Measurements from ENCODE around the gene ORC2.

ORC2 gene

DNA sequence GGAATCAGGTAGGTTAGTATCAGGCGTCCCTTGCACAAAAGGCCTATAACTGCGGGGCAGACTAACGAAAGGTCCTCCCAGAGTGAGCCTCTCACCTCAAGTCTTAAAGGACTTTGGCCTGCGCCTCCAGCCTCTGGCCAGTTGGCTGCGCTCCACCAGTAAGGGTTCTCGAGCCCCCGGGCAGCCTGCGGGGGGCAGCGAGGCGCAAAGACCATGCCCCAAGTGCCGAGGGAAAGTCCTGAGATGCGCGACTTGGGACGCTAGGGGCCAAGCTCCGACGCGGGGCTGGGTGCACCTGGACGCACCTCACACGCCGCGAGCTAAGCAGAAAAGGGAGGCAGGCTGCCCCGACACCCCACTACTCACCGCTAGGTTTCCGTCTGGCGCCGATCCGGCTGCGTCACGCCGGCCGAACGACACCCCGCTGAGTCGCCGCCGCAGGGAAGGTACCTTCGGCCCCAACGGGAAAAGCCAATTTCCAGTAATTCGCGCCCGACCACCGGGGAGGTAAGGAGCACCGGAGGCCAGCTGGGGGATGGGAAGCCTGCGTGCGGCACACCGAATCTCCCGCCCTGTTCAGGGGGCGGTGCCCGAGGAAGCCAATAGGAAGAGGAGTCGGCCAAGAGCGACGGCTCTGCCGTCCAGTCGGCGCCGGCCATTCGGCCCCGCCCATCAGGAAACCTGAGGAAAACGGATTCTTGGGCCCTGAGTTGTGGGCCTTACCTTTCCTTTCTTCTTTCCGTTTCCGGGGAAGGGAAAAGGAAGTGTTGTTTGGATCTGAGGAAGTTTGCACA, at the start of gene ORC2:
TSS of gene ORC2 (minus strand) at position 537 of the 794 bp plus-strand sequence. CDS start 5,537 bp downstream, outside the sequence.
- TF ChIP-seq GATA2 (IDR thresholded peaks at IDR 0.05; ENCODE audit: low read depth, low read length): no peak
- TF ChIP-seq GATA3 (IDR thresholded peaks at IDR 0.05; ENCODE audit: low read depth, low read length): no peak

- TF ChIP-seq GATA2 (IDR thresholded peaks at IDR 0.05; ENCODE audit: low read depth, low read length) (no peak), GATA3 (IDR thresholded peaks at IDR 0.05; ENCODE audit: low read depth, low read length) (no peak)
Measured at GRCh38 chr2:201008296-201008829, 44.9 kb upstream of the ORC2 start.

DNA sequence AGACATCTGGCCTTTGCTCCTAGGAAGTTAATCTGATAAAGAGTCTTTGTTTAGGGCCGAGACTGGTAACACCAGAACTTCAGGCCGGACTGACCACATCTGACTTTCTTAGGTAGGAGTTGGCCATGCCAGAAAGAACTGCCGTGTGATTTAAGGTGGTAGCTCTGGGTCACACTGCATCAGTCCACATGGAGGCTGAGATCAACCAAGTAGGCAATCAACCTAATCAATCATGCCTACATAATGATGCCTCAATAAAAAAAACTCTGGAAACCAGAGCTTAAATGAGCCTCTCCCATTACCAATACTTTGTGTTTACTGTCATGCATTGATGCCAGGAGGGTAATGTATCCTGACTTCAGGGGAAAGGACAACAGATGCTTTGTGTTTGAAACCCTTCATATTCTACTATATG, 44.1 kb upstream of the ORC2 start:
- TF ChIP-seq GATA3 (IDR thresholded peaks at IDR 0.05; ENCODE audit: low read depth, low read length) (no peak), GATA2 (IDR thresholded peaks at IDR 0.05; ENCODE audit: low read depth, low read length) (no peak)

DNA sequence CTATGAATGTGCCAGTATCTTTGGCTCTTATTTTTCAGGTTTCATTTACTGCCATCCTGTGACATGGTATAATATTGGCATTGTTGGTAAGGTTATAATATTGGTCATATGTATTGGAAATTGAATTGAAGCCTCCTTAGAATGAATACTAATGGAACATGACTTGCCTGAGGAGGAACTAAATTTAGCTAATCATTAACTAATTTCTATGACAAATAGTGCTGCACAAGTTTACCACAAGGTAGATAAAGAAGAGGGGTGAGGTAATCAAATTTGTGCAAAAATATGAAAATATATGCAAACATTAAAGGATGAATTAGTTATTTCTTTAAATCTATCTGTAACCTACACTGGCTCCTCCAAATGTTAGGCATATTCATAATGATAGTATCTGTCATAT, 43.2 kb upstream of the ORC2 start:
- TF ChIP-seq GATA3 (IDR thresholded peaks at IDR 0.05; ENCODE audit: low read depth, low read length): no peak
- no peak for TF ChIP-seq GATA2 (IDR thresholded peaks at IDR 0.05; ENCODE audit: low read depth, low read length)

DNA sequence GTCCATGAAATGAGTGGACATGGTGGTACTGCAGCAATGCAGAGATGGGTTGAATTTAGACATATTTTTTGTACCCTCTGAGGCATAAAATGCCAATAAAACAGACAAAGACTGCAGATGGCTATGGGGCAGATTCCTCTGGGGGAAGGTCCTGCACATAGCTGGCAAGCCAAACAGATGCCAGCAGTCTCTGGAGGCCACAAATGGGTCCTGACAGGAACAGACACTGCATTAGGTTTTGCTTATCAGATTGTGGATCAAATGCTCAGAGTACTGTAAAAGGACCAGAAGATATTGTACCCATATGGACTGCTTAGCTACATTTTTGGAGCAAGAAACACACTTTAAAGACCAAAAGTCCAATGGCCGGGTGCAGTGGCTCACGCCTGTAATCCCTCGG, 40.9 kb upstream of the ORC2 start:
- TF ChIP-seq GATA3 (IDR thresholded peaks at IDR 0.05; ENCODE audit: low read depth, low read length): peak; percentile 89
- TF ChIP-seq GATA2 (IDR thresholded peaks at IDR 0.05; ENCODE audit: low read depth, low read length): peak; percentile 93

- TF ChIP-seq GATA2 (IDR thresholded peaks at IDR 0.05; ENCODE audit: low read depth, low read length) (no peak), GATA3 (IDR thresholded peaks at IDR 0.05; ENCODE audit: low read depth, low read length) (no peak)
Measured at GRCh38 chr2:200993097-200993496, 29.6 kb upstream of the ORC2 start.

DNA sequence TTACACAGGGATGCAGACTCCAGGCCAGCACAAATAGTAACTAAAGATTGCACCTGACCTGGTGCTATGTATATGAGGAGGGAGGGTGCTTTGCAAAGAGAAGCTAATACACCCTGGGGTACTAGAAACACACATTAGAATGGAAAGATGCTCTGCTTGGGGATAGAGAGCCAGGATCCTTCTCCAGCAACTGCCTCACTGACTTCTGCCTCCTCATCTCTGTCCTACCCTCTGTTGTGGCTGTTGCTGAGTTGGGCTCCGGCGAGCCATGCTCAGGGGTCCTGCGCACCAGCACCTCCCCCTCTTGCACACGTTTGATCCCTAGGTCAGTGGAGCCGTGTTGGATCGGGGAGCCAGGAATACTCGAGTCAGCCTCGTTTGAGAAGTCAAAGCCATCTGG, 23.7 kb upstream of the ORC2 start:
- no peak for TF ChIP-seq GATA2 (IDR thresholded peaks at IDR 0.05; ENCODE audit: low read depth, low read length)
- TF ChIP-seq GATA3 (IDR thresholded peaks at IDR 0.05; ENCODE audit: low read depth, low read length): no peak

GRCh38 chr2:200985799-200986198, 22.3 kb upstream of the ORC2 start:
- TF ChIP-seq GATA2 (IDR thresholded peaks at IDR 0.05; ENCODE audit: low read depth, low read length) (no peak), GATA3 (IDR thresholded peaks at IDR 0.05; ENCODE audit: low read depth, low read length) (no peak)

DNA sequence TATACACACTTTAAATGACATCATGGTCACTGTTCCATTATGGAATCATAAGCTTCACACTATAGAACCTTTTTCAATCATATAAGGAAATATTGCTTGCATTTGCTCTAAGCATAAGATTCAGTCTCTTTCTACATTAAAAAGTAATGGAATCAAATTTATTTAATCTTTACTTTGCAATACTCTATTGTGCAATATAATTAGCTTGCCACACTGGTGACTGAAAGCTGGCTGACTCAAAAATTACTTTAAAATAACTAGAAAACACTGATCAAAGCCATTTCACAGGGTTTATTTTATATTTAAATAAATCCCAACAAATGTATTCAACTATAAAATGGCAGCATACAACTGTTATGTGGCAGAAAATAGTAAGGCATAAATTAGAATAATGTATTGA, 13.2 kb upstream of the ORC2 start:
- TF ChIP-seq GATA2 (IDR thresholded peaks at IDR 0.05; ENCODE audit: low read depth, low read length): no peak
- no peak for TF ChIP-seq GATA3 (IDR thresholded peaks at IDR 0.05; ENCODE audit: low read depth, low read length)

GRCh38 chr2:200975672-200976071, 12.2 kb upstream of the ORC2 start:
- TF ChIP-seq GATA2 (IDR thresholded peaks at IDR 0.05; ENCODE audit: low read depth, low read length) (no peak), GATA3 (IDR thresholded peaks at IDR 0.05; ENCODE audit: low read depth, low read length) (no peak)

DNA sequence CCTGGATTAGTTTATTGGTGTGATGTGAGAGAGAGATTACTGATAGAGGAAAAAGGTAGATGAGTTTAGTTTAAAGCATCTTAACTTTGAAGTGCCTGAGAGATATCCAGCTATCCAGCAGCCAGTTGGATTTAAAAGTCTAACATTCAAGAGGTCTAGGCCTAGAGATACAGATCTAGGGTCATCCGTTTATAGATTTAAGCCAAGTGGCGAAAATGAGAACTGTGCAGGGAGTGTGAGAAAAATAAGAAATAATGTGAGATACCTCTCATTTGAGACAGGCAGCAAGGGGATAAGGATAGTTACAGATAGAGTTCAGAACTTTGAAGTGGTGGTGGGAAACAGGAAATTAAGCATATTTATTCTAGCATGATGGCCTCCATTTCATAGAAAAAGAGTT, 5.3 kb upstream of the ORC2 start:
- TF ChIP-seq GATA3 (IDR thresholded peaks at IDR 0.05; ENCODE audit: low read depth, low read length) (no peak), GATA2 (IDR thresholded peaks at IDR 0.05; ENCODE audit: low read depth, low read length) (no peak)

- TF ChIP-seq GATA3 (IDR thresholded peaks at IDR 0.05; ENCODE audit: low read depth, low read length): no peak
- TF ChIP-seq GATA2 (IDR thresholded peaks at IDR 0.05; ENCODE audit: low read depth, low read length): no peak
Measured at GRCh38 chr2:200968162-200968561, 4.7 kb upstream of the ORC2 start.

- no peak for TF ChIP-seq GATA2 (IDR thresholded peaks at IDR 0.05; ENCODE audit: low read depth, low read length)
- TF ChIP-seq GATA3 (IDR thresholded peaks at IDR 0.05; ENCODE audit: low read depth, low read length): no peak
Measured at GRCh38 chr2:200966770-200967169, 3.3 kb upstream of the ORC2 start.

DNA sequence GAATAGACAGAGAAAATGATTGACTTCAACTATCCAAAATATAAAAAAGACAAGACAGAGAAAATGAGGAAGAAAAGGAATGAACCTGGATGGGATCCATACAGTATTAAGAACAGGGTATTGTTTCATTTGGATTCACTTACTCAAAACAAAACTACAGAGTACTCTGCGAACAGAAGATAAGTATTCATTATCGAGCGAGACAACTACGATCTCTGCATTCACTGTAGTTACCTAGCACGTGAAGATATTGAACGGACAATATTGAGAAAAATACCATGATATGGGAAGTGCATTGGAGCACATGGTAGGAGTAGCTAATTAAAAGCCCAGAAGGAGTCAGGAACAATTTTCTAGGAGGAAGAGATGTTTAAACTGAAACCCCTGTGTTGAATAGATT, 1.0 kb upstream of the ORC2 start:
- TF ChIP-seq GATA3 (IDR thresholded peaks at IDR 0.05; ENCODE audit: low read depth, low read length) (no peak), GATA2 (IDR thresholded peaks at IDR 0.05; ENCODE audit: low read depth, low read length) (no peak)

DNA sequence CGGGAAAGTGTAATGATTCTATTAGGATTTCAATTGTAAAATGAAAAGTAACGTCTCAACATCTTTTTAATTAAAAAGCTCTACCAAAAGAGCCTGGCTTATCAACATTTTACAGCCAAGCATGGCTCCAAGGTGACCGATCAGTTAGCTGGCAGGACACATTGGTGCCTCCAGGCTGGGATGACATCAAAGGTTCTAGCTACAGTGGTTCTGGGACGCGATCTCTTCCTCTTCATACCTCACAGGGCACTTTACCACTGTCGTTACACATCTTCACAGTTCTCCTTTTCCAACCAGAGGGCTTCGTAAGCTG, 693 bp downstream of the ORC2 start:
- TF ChIP-seq GATA3 (IDR thresholded peaks at IDR 0.05; ENCODE audit: low read depth, low read length) (no peak), GATA2 (IDR thresholded peaks at IDR 0.05; ENCODE audit: low read depth, low read length) (no peak)
